ENCODE measurements around the gene IL13RA1. TPM values are rescaled to one million over a fixed set of nuclear protein-coding genes. Genes with fewer than 3 reads are reported as not detected.
A peak's percentile ranks its signal among the peaks of the same experiment; 100 is the strongest.

Gene IL13RA1
- total RNA-seq (10 to 100 TPM; 90.1 to 92.5 TPM), polyA plus RNA-seq (10 to 100 TPM; 45.8 to 57.7 TPM)
- long read RNA-seq, donor 1, full-length matches to known transcripts, result 34 of 54 reads
- long read RNA-seq, donor 1, partial matches to known transcripts, result 2 of 54 reads
- long read RNA-seq, donor 1, other reads (novel, unspliced or antisense), result 18 of 54 reads
- long read RNA-seq, donor 2, full-length matches to known transcripts, result 34 of 55 reads
- long read RNA-seq, donor 2, partial matches to known transcripts, result 3 of 55 reads
- long read RNA-seq, donor 2, other reads (novel, unspliced or antisense), result 18 of 55 reads

DNA sequence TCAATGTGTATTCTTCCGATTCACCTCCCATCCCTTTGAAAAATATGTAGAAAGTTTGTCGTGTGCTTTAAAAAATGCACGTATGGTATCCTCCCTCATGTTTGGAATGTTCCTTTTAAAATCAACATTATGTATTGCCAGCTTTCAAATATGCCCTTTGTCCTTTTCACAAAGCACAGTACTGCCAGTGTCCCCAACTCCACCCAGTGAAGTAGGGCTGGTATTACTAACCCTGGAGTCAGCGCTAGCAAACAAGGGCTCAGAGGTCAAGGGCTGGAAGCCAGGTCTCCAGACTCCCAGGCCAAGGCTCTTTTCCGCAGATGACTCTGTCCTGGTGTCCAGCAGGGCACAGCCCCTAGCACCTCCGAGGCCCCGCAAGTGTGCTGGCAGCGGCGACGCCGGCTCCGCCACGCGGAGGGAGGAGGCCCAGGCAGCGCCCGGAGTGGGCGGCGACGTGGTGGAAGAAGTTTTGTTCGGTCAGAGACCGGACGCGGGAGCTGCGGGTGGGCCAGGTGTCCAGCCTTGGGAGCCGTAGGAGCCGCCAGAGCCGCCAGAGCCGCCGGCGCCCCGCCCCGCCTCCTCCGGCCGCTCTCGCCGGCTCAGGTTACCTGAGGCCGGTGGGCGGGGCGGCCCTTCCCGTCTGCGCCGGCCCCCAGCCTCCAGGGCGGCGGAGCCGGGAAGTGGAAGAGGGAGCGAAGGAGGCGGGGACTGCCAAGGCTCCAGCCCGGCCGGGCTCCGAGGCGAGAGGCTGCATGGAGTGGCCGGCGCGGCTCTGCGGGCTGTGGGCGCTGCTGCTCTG is at the start of gene IL13RA1:
TSS of gene IL13RA1 (plus strand) at position 720 of the 799 bp plus-strand sequence. CDS start at position 753, 33 bp downstream.
- Histone ChIP-seq H3K27me3 (ENCODE audit: control insufficient read depth in 1 of 2, insufficient read depth in 2 of 2, low read length in 1 of 2) (no peaks in the 10 kb centered on the region), H3K4me3 (ENCODE audit: low read length in 2 of 2) (peak within 1 kb of the TSS; percentile 46 to 50), H3K4me1 (ENCODE audit: control insufficient read depth in 1 of 2, insufficient read depth in 2 of 2, low read length in 2 of 2) (peaks cover 0 to 2% of the 10 kb centered on the region in 2 donors), H3K27ac (ENCODE audit: low read depth in 1 of 2, low read length in 2 of 2) (peak within 1 kb of the TSS; percentile 53 to 89), H3K36me3 (ENCODE audit: control insufficient read depth in 1 of 2, insufficient read depth in 2 of 2, low read length in 1 of 2) (no peaks in the 10 kb centered on the region), H3K9me3 (ENCODE audit: control insufficient read depth, low read length) (no peaks in the 10 kb centered on the region)
- ATAC-seq (ENCODE audit: low FRiP score) (peak; percentile 92), DNase-seq (peak; percentile 87 to 90)
- intact Hi-C loops (cut with DNase I), result no loop called here
- 2 to 37% methylated on average over 45 to 56 of the region's 56 CpGs for WGBS, 2 donors

DNA sequence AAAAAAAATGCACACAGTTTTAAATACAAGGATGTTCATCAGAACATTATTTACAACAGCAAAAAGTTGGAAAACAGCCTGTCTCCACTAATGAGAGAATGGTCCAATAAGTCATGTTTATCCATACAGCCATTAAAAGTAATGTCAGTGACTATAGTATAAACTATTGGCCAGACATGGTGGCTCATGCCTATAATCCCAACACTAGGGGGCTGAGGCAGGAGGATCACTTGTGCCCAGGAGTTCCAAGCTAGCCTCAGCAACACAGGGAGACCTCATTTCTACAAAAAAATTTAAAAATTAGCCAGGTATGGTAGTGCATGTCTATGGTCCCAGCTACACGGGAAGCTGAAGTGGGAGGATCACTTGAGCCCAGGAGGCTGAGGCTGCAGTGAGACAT is 48.1 kb upstream of the IL13RA1 start:
- H3K9me3 ChIP-seq (ENCODE audit: control insufficient read depth, low read length), result no peaks in the 10 kb centered on the region
- H3K36me3 ChIP-seq (ENCODE audit: control insufficient read depth in 1 of 2, insufficient read depth in 2 of 2, low read length in 1 of 2), result no peaks in the 10 kb centered on the region
- no peak overlapping the region for H3K27ac ChIP-seq (ENCODE audit: low read depth in 1 of 2, low read length in 2 of 2)
- no peaks in the 10 kb centered on the region for H3K4me1 ChIP-seq (ENCODE audit: control insufficient read depth in 1 of 2, insufficient read depth in 2 of 2, low read length in 2 of 2)
- intact Hi-C loops (cut with DNase I), result no loop called here
- DNase-seq (no peak), ATAC-seq (ENCODE audit: low FRiP score) (no peak)
- no peak overlapping the region for H3K4me3 ChIP-seq (ENCODE audit: low read length in 2 of 2)
- H3K27me3 ChIP-seq (ENCODE audit: control insufficient read depth in 1 of 2, insufficient read depth in 2 of 2, low read length in 1 of 2), result no peaks in the 10 kb centered on the region
- 79 to 91% methylated on average over 1 of the region's 1 CpG for WGBS, 2 donors

DNA sequence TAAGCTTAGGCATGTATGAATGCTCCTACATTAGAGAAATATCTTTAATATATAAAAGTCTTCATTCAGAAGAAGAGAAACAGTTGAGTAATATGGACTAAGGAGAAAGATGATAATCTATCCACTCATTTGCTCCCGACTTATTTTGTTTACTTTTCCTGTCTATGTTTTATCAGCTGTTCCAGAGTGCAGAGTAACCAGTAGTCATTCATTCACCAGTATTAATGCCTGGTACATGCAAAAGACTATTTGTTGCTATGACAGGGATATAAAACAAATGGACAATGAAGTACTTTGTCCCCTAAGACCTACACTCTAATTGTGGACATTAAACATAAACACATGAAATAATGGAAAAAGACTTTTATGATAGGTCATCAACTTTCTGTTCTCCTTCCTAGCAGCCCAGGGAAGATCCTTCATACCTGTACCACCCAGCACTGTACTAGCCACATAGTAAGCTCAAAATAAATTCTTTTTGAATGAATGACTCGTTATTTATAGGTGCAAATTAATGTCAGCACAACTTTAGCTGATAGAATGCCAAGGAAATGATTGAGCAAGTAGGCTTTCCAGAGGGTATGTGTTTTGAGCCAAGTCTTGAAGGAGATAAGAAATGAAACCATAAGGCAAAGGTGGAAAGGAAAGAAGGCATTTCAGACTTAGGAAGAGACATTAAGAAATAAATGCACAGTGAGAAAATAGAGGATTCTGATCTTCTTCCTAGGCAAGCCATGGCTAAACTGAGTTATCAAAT is 45.0 kb upstream of the IL13RA1 start:
- Histone ChIP-seq H3K4me3 (ENCODE audit: low read length in 2 of 2) (no peak overlapping the region), H3K27me3 (ENCODE audit: control insufficient read depth in 1 of 2, insufficient read depth in 2 of 2, low read length in 1 of 2) (no peaks in the 10 kb centered on the region), H3K27ac (ENCODE audit: low read depth in 1 of 2, low read length in 2 of 2) (no peak overlapping the region), H3K9me3 (ENCODE audit: control insufficient read depth, low read length) (no peaks in the 10 kb centered on the region), H3K4me1 (ENCODE audit: control insufficient read depth in 1 of 2, insufficient read depth in 2 of 2, low read length in 2 of 2) (no peaks in the 10 kb centered on the region), H3K36me3 (ENCODE audit: control insufficient read depth in 1 of 2, insufficient read depth in 2 of 2, low read length in 1 of 2) (no peaks in the 10 kb centered on the region)
- ATAC-seq (ENCODE audit: low FRiP score) (no peak), DNase-seq (no peak)
- intact Hi-C loops (cut with DNase I), result no loop called here
- WGBS, 2 donors, result 23 to 28% methylated on average over 2 of the region's 2 CpGs

DNA sequence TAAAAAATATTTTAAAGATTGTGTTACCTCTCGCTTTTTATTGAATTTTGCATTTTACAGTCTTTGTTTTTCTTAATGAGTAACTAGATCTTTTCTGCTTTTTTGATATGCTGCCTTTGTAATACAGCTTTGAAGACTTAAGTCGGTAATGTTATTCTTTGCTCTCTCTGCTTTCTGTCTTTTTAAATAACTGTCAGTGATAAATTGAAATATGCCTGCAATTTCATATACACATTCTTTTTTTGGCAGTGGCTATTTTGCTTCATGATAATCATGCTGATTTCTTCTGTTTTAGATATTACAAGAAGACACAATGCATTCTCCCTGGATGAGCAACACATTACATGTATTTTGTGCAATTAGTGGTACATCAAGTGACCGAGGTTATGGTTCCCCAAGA is 42.0 kb upstream of the IL13RA1 start:
- WGBS, 2 donors, result 42 to 48% methylated on average over 3 of the region's 3 CpGs
- intact Hi-C loops (cut with DNase I), result no loop called here
- Histone ChIP-seq H3K36me3 (ENCODE audit: control insufficient read depth in 1 of 2, insufficient read depth in 2 of 2, low read length in 1 of 2) (no peaks in the 10 kb centered on the region), H3K27me3 (ENCODE audit: control insufficient read depth in 1 of 2, insufficient read depth in 2 of 2, low read length in 1 of 2) (no peaks in the 10 kb centered on the region), H3K9me3 (ENCODE audit: control insufficient read depth, low read length) (no peaks in the 10 kb centered on the region), H3K4me1 (ENCODE audit: control insufficient read depth in 1 of 2, insufficient read depth in 2 of 2, low read length in 2 of 2) (no peaks in the 10 kb centered on the region), H3K27ac (ENCODE audit: low read depth in 1 of 2, low read length in 2 of 2) (no peak overlapping the region), H3K4me3 (ENCODE audit: low read length in 2 of 2) (no peak overlapping the region)
- ATAC-seq (ENCODE audit: low FRiP score) (no peak), DNase-seq (no peak)

DNA sequence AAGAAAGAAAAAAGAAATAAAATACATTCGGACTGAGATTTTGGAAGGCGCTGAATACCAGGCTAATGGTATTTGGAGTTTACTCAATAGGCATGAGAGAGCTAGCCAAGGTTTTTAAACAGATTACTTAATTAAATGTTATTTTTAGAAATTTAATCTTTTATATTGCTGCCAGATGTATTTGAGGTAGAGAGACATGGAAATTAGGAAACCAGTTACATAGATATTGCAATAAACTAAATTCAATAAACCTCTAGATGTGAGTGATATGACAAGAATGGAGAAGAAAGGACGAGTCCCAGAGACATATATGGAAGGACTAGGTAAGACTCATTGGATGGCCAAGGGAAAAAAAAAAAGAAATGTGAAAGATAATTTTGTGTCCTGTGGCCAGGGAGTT is 38.5 kb upstream of the IL13RA1 start:
- DNase-seq, result no peak
- Histone ChIP-seq H3K27me3 (ENCODE audit: control insufficient read depth in 1 of 2, insufficient read depth in 2 of 2, low read length in 1 of 2) (no peaks in the 10 kb centered on the region), H3K9me3 (ENCODE audit: control insufficient read depth, low read length) (no peaks in the 10 kb centered on the region), H3K36me3 (ENCODE audit: control insufficient read depth in 1 of 2, insufficient read depth in 2 of 2, low read length in 1 of 2) (no peaks in the 10 kb centered on the region), H3K4me3 (ENCODE audit: low read length in 2 of 2) (no peak overlapping the region), H3K4me1 (ENCODE audit: control insufficient read depth in 1 of 2, insufficient read depth in 2 of 2, low read length in 2 of 2) (no peaks in the 10 kb centered on the region), H3K27ac (ENCODE audit: low read depth in 1 of 2, low read length in 2 of 2) (no peak overlapping the region)
- 82 to 88% methylated on average over 3 of the region's 3 CpGs for WGBS, 2 donors
- intact Hi-C loops (cut with DNase I), result no loop called here
- ATAC-seq (ENCODE audit: low FRiP score), result no peak

DNA sequence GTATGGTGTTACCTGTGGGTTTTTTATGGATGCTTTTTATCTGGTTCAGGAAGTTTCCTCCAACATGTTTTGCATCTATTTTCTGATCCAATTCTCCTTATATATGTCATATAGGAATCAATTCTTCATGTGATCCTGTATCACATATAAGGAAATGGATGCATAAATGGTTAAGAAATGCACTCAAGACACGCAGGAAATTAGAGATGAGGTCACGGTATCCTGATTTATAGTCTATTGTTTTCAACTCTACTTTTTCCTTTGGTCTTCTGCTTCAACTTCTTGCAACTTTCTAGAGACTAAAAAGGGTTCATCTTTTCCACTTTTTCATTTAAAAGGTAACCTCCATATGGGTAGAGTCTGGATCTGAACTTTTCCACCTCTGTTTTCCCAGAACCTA is 33.6 kb upstream of the IL13RA1 start:
- Histone ChIP-seq H3K27ac (ENCODE audit: low read depth in 1 of 2, low read length in 2 of 2) (peak overlapping the region in 1 of 2 donors; percentile 67), H3K36me3 (ENCODE audit: control insufficient read depth in 1 of 2, insufficient read depth in 2 of 2, low read length in 1 of 2) (no peaks in the 10 kb centered on the region)
- 41 to 46% methylated on average over 2 of the region's 2 CpGs for WGBS, 2 donors

DNA sequence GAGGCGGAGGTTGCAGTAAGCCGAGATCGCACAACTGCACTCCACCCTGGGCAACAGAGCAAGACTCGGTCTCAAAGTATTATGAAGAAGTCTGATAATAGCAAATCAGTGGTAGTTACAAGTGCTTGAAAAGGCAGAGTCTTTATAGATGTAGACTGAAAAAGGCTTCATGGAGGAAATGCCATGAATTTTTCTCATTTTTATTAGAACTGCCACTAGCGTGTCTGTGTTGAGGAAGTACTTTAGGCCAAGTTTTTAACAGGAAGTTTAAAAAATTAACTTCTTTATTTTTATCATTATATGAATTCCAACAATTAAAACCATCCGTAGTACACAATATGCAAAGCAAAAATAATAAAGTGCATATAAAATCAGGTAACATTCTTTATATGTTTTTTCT is 32.8 kb upstream of the IL13RA1 start:
- H3K4me3 ChIP-seq (ENCODE audit: low read length in 2 of 2), result no peak overlapping the region
- H3K9me3 ChIP-seq (ENCODE audit: control insufficient read depth, low read length), result no peaks in the 10 kb centered on the region
- no peak overlapping the region for H3K27ac ChIP-seq (ENCODE audit: low read depth in 1 of 2, low read length in 2 of 2)
- H3K36me3 ChIP-seq (ENCODE audit: control insufficient read depth in 1 of 2, insufficient read depth in 2 of 2, low read length in 1 of 2), result no peaks in the 10 kb centered on the region
- H3K4me1 ChIP-seq (ENCODE audit: control insufficient read depth in 1 of 2, insufficient read depth in 2 of 2, low read length in 2 of 2), result no peaks in the 10 kb centered on the region
- DNase-seq, result no peak
- 18 to 36% methylated on average over 6 of the region's 6 CpGs for WGBS, 2 donors
- H3K27me3 ChIP-seq (ENCODE audit: control insufficient read depth in 1 of 2, insufficient read depth in 2 of 2, low read length in 1 of 2), result no peaks in the 10 kb centered on the region
- no peak for ATAC-seq (ENCODE audit: low FRiP score)
- intact Hi-C loops (cut with DNase I), result no loop called here

More for the DNA sequence above, 33.6 kb upstream of the IL13RA1 start:
- Histone ChIP-seq H3K27me3 (ENCODE audit: control insufficient read depth in 1 of 2, insufficient read depth in 2 of 2, low read length in 1 of 2) (no peaks in the 10 kb centered on the region), H3K4me1 (ENCODE audit: control insufficient read depth in 1 of 2, insufficient read depth in 2 of 2, low read length in 2 of 2) (no peaks in the 10 kb centered on the region), H3K4me3 (ENCODE audit: low read length in 2 of 2) (no peak overlapping the region), H3K9me3 (ENCODE audit: control insufficient read depth, low read length) (no peaks in the 10 kb centered on the region)
- intact Hi-C loops (cut with DNase I), result no loop called here
- ATAC-seq (ENCODE audit: low FRiP score) (no peak), DNase-seq (no peak)

DNA sequence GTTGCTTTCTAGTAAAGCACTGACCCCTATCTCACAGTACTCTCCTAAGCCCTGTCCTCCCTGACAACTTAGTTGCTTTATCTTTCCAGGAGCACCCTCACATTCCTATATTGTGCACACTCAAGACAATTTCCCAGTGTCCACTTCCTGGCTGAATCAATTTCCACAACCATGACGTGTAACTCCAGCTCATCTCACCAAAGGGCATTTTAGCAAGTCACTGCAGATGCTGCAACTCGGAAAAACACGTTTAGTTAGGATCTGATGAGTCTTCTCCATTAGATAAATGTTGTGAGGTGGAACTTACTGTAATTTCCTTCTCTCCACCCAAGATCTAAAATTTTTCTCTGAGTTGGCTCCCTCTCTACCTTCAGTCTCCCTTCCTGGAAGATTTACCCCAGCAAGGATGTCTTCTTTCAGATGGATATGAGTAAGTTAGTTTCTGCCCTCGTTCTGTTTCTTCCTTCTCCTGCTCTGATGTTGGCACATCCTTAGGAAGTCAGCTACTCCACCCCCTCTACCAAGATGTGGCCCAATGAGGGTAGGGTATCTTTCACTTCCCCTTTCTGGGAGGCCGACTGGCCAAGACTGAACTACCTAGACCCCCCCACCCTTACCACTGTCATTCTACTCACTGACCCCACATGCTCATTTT is 28.8 kb upstream of the IL13RA1 start:
- no peaks in the 10 kb centered on the region for H3K27me3 ChIP-seq (ENCODE audit: control insufficient read depth in 1 of 2, insufficient read depth in 2 of 2, low read length in 1 of 2)
- intact Hi-C loops (cut with DNase I), result no loop called here

More for the DNA sequence above, 28.8 kb upstream of the IL13RA1 start:
- Histone ChIP-seq H3K9me3 (ENCODE audit: control insufficient read depth, low read length) (no peaks in the 10 kb centered on the region), H3K4me1 (ENCODE audit: control insufficient read depth in 1 of 2, insufficient read depth in 2 of 2, low read length in 2 of 2) (no peaks in the 10 kb centered on the region), H3K4me3 (ENCODE audit: low read length in 2 of 2) (no peak overlapping the region), H3K36me3 (ENCODE audit: control insufficient read depth in 1 of 2, insufficient read depth in 2 of 2, low read length in 1 of 2) (no peaks in the 10 kb centered on the region), H3K27ac (ENCODE audit: low read depth in 1 of 2, low read length in 2 of 2) (no peak overlapping the region)
- ATAC-seq (ENCODE audit: low FRiP score), result peak; percentile 36
- WGBS, 2 donors, result 65 to 78% methylated on average over 5 of the region's 5 CpGs
- no peak for DNase-seq
